NCI-H1105 treated with DMSO at 0.1 percent for 48 hours (cell line): ENCODE measurements around the gene STARD5.

Experiments used
- DNase-seq: peaks from one replicate; lab custom pipeline; 2025; lab: John Stamatoyannopoulos, UW

The STARD5 gene

DNA sequence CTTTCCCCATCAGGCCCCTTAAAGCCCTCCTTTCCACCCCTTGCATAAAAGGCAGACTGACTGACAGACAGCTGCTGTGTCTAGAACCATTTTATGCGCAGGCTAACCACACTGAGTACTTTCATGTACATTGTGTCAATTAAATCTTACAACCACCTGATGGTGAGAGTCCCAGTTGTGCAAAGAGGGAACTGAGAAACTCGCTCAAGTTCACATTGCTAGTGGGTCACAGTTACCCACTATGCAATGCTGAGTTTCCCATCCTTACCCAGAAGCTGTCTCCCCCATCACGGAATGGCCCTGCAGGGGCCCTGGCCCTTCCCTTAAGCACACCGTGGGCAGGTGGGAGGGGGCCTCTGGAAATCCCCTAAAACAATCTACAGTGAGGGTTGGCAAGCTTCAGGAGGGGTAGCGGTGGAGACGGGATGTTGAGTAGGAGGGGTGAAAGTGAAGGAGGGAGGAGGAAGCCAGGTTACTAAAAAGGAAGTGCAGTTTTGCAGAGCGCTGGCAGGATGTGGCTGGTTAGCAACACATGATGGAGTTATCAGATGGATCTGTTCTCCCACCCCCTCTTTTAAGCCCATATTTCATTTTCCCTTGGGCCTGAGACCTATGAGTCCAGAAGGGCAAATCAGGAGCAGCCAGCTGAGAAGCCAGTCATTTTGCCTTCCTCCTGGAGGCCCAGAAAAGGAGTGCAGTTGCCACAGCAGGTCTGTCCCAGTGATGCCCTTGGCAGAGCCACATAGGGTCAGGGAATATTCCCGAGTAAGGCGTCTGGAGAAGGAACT lies 30.0 kb downstream of the STARD5 start:
- DNase-seq = no peak

DNA sequence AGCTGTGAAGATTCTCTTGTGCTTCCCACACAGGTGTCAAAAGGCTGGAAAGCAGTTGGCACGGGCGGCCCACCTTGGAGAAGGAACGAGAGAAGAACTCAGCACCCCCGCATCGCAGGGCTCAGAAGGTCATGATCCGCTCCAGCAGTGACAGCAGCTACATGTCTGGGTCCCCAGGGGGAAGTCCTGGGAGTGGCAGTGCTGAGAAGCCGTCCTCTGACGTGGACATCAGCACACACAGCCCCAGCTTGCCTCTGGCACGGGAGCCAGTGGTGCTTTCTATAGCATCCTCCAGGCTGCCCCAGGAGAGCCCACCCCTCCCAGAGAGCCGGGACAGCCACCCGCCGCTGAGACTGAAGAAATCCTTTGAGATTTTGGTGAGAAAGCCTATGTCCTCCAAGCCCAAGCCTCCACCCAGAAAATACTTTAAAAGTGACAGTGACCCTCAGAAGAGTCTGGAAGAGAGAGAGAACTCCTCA lies 31.4 kb downstream of the STARD5 start:
- no peak for DNase-seq

DNA sequence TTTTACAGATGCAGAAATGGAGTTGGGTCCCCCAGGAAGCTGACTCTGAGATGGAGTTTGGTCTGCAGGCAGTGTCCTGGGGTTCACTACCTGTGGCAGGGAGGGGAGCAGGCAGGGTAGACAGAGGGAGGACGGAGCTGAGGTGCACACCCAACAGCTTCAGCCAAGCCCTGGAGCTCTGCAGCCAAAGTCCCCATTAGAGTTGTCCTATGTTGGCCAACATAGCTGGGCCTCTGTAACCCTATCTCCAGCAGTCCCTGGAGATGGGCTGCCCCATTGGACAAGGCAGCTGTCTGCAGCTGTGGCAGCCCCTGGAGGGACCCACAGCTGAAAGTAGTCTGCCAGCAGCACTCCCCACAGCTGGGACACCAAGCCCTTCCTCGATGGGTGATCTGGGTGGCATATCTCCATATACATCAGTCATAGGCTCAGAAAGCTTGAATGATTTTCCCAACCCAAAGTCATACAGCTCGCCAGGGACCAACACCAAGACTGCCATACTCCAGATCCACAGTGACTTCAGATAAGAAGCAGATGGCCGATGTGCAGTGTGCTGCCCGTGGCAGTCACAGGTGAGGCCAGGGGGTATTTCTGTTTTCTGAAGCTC lies 31.9 kb downstream of the STARD5 start:
- no peak for DNase-seq

DNA sequence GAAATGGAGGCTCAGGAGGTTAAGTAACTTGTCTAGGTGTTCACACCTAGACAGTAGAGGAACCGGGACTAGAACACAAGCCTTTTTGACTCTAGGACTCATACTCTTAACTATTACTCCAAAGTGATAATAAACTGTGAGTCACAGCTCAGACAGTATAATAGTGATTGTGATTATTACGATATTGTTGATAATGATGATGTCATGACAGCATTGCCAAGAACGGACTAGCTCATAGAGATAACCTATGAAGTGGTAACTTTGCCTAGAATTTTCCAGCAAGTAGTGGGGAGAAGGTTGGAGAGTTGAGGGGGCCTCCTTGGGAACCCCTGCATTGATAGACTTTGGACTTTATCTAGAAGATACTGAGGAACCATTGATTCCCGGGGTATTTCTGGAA lies 34.0 kb downstream of the STARD5 start:
- no peak for DNase-seq

DNA sequence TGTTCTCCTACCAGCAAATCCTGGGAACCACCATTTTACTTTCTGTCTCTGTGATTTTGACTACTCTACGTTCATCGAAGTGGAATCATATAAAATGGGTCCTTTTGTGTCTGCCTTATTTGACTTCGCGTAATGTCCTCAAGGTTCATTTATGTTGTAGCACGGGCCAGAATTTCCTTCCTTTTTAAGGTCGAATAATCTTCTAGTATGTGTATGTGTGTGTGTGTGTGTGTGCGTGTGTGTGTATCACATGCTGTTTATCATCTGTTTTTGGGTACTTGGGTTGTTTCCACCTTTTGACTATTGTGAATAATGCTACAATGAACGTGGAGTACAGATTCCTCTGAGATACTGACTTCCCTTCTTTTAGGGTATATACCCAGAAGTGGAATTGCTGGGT lies 35.3 kb downstream of the STARD5 start:
- DNase-seq = no peak

DNA sequence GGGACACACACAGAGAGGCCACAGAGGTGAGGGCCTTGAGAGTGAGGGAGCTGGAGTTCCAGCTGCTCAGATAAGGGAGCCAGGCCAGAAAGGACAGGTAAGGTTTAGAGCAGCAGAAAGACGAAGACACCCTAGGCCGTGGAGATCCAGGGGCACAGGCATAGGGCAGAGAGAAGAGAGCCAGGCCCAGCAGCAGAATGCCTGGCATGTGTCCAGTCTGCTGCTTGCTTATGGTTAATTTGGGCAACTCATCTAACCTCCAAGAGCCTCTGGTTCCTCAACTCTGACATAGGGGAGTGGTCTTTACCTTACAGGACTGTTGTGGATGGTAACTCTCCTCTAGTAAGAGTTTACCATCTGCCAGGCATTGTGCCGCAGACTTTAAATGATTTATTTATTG lies 35.9 kb downstream of the STARD5 start:
- no peak for DNase-seq

DNA sequence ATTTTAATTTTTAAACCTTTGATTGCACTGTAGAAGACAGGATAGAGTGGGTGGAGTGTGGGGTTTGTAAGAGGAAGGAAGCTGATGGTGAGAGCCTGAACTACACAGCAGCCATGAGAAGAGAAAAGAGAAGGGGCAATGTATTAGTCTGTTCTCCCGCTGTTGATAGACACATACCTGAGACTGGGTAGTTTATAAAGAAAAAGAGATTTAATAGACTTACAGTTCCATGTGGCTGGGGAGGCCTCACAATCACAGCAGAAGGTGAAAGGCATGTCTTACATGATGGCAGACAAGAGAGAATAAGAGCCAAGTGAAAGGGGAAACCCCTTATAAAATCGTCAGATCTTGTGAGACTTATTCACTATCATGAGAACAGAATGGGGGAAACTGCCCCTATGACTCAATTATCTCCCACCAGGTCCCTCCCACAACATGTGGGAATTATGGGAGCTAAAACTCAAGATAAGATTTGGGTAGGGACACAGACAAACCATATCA lies 37.3 kb downstream of the STARD5 start:
- DNase-seq = no peak

DNA sequence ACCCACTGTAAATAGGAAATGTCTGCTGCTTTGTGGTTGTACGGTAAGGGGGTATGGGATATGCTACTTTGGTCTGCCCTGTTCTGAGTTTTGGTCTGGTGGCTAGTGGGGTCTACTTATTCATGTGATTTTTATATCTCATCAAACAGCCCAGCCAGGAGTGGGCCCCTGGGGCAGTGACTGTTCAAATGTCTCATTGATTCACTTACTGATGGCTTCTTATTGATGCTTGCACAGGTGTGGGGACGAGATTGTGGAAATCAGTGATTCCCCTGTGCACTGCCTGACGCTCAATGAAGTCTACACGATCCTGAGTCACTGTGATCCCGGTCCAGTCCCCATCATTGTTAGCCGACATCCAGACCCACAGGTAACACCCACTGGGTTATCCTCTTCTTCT lies 38.5 kb downstream of the STARD5 start:
- no peak for DNase-seq

DNA sequence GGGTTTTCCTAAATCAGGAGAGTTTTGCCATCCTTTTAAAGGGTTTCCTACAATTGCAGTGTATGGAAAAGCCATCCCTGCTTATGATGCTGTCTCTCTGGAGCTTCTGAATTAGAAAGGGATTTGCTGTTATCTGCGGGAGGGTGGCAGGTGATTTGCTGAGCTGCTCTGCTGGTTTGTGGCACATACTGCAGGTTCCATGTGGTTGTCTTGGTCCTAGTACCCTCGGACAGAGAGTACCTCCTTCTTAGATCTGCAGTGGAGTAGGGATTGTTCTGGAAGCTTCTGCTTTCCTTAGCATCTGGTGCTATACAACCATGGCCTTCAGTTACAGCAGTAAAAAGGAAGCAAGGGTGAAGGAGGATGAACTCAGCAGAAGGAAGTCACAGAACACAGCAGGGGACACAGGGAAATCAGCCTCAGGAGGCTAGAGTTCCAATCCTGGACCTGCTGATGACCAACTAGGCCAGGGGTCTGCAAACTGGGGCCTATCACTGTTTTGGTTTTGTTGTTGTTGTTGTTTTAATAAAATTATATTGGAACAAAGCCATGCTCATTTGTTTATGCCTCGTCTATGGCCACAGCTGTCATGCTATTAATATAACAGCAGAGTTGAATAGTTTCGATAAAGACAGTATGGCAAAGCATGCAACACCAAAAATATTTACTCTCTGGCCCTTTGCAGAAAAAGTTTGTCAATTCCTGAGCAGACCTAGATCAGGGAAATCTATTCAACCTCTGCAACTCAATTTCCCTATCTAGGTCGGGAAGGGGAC lies 39.5 kb downstream of the STARD5 start:
- no peak for DNase-seq

DNA sequence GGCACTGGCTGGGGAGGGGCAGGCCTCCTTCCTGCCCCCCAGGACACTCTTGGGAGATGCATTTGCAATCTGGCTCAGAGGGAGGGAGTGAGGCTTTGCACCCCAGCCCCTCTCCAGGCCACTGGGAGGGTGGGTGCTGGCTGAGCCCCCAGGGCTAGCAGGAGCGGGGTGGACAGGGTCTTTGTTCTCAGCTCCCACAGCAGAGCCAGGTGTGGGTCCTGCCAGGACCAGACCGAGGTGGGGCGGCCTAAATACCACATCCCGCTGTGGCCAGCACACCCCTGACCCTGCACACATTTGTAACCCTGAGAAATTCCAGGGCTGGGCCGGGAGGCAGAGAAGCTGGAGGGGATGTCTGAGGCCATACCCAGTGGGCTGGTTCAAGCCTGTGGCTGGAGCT lies 41.0 kb downstream of the STARD5 start:
- no peak for DNase-seq

DNA sequence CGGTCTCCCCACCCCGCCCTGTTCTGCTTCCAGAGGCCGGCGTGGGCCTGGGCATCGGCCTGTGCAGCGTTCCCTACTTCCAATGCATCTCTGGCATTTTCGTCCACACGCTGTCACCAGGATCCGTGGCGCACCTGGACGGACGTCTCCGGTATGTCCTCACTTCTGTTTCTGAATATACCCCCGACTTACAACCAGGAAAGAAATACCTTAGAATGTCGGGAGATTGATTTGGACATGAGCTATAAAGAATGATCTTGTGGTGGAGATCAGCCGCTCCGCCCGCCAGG lies 41.4 kb downstream of the STARD5 start:
- no peak for DNase-seq

DNA sequence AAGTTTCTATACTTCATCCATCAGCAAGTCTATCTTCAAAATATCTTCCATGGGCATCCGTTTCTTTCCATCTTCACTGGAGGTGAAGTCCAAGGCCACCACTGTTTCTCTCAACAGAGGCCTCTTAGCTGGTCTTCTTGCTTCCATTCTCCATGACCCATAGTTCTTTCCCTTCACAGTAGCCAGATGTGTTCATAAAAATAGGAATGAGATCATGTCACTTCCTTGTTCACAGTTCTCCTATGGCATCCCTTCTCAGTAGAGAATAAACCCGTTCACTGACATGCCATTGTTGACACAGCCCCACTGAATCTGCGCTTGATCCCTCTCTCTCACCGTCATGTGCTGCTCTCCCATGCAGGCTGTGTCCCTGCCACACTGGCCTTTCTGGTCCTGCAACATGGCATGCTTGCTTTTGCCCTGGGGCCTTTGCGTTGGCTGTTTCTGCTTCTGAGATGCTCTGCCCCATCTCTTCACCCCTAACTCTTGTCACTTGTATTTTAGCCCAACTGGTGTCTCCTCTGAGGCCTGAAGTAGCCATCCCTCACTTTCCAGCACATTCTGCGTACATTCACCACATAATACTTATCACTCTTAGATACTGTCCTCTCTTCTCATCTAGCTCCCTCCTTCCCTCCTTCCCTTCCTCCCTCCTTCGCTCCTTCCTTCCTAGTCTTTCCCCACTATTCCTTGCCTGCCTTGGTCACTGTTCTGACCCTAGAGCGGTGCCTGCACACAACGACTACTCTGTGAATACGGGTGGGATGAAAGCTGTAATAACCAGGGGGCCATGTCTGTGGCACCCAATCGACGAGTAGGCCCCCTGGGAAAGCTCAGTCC lies 42.0 kb downstream of the STARD5 start:
- no peak for DNase-seq

DNA sequence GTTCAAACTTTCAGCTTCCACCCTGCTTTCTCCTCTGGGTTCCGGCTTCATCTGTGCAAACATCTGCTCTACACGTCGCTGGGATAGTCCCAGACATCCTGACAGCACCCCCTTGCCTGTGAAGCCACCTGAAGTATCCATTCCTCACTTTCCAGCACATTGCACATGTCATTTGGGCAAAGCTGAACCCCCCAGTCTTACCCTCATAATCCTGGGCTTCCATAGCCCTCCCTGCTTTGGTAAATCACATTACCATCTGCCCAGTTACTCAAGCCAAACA lies 42.5 kb downstream of the STARD5 start:
- no peak for DNase-seq

DNA sequence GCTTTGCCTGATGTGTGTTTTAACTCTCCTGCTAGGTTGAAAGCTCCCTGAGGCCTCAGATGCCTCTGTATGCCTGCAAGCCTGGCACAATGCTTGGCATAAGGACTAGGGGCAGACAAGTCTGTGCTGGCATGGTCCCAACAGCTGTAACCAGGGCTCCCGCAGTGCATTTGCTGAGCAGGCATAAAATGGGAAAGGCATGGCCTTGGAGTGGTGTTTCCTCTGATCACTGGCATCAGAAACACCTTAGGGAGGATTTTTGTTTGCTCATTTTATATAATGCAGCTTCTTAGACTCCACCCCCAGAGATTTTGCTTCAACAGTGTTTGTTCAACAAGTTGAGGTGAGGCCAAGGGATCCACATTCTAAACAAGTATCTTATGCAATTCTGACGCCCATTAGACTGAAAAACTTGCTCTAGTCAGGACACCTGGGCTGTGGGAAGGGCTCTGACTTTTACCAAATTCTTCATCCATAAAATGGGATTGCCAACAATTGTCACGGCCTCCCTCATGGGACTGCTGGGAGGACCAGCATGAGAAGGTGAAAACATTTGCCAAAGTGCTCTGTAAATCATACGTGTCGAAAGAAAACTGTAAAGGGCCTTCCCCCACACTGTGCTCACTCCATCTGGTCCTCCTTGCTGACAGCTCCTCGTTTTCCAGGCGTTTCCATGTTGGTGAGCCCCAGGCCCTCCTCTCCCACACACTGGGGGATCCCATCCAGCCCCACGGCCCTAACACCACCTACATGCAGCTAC lies 43.1 kb downstream of the STARD5 start:
- DNase-seq = no peak

DNA sequence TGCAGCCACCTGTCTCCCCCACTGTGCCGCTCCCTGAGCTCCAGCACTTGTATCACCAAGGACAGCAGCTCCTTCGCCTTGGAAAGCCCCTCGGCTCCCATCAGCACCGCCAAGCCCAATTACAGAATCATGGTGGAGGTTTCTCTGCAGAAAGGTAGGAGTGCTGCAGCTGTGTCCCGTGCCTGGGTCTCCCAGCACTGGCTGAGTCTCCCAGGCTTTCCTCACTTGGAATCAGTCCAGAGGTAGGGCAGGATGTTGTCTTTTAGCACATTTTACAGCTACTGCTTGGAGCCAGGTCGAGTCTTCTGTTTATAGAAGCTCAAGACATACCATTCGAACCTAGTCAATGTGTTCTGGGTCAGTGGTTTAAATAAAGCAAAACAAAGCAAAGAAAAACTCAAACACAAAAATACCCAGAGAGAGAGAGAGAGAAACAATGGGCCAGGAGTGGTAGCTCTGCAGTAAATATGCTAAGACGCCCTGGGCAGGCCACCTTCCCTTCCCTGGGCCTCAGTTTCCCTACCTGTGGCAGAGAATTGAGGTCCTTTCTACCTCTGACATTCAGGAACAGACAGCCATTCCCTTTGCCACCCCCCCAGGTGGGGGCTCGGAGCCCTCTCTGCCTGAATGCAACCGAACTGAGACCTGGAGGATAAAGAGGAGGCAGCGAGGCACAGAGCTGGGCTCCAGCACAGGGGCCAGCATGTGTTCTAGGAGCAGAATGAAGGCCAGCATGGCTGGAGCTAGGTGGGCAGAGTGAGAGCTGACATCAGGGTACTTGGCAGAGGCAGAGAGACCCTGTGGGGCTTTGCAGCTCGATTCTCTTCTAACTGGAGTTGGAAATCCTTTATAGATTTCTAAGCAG lies 44.1 kb downstream of the STARD5 start:
- DNase-seq = no peak

DNA sequence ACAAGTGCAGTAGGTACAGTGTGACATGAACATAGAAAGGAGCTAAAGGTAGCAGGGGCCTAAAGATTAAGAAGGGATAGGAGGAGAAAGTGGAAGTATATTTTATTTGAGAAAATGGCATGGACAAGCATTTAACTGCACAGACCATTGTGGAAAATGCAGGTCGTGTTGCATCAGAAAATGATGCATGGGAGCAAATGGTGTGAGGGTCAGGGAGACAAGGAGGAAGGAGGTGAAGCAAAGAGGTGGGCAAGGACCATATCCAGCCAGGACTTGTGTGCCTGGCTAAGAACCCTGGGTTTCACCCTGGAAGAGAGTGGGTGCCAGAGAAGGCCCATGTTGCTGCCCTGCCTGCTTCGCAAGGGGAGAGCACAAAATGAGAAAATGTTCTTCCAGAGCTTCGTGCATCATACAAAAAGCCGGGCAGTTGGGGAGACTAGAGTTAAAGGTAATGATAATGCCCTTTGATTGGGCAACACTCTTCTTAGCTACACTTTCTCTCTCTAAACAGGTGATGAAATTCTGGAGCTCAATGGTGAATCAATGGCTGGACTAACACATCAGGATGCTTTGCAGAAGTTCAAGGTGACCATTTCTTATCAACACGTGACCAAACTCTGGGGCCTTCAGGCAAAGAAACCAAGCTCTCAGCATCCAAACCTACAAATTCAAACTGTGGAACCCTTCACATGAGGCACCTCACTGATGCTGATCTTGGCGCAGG lies 45.5 kb downstream of the STARD5 start:
- DNase-seq = no peak

DNA sequence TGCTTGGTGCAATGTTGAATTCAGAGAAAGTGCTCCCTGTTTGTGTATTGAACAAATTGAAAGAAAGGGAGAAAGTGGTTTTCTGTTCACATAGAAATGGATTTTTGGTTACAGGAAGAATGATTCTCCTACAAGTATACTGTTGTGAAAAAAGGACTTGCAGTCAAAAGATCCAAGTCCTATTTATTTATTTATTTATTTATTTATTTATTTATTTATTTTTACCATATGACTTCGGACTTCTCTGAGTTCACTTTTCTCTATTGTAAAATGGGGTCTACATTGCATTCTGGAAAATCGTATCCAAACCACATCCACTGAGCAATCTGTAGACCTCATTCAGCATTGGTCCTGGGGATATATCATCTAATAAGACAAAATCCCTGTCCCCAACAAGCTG lies 46.1 kb downstream of the STARD5 start:
- DNase-seq = no peak

DNA sequence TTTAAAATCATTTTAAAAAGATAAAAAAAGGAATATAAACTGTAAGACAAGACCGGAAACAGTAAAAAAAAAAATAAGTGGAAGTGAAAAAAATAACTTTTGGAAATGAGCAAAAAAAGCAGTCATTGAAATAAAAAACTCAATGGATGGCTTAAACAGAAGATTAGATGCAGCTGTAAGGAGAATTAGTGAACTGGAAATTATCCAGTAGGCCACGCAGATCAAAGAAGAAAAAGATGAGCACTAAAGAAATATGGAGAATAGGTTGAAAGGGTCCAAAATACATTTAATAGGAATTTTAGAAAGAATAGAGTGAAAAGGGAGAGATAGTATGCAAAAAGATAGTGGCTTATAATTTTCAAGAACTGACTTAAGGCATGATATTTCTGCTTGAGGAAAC lies 47.0 kb downstream of the STARD5 start:
- no peak for DNase-seq

DNA sequence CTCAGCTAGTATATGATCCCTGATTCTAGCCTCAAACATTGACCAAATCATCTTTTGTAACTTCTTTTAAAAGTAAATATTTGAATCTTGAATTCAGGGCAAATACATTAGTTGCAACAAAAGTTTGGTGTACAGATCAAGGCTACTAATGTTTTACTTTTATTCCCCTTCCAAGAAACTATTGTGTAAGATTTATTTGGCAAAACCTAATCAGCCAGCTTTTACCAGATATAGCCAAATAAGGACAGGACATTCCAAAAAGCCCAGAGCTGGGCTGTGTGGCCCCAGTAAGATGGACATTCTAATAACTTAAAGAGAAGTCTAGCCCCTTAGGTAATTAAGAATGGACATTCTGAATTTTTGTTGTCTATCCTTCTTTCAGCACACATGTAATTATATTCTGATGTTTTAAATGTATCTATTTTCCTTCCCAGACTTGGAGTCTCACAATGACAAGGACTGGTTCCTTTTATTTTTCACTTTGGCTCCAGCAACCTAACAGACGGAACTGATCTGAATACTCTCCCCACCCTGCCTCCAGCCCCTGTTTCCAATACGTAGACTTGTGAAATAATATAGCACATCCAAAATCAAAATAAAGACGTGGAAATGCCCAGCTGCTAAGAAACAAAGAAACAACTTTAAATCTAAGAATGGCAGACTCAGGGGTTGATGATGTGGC lies 48.1 kb downstream of the STARD5 start:
- DNase-seq = no peak
